HepG2 (cell line): Measurements from ENCODE around the gene MAP3K2. TPM values are rescaled to one million over a fixed set of nuclear protein-coding genes. Genes with fewer than 3 reads are reported as not detected.

Experiments
- ATAC-seq: fragments of 200-7000 bp; cut with Tn5 transposase; 3 replicates; pipeline ENCODE4 v1.9.1; 2020; ENCODE audit warnings: mild to moderate bottlenecking, moderate library complexity
- BruUV-seq: library from RNA; stranded (reverse); fragments of 400-500 nt; replicated peaks from 2 replicates; lab custom pipeline; 2021; lab: Mats Ljungman, UMichigan
- CTCF ChIA-PET: fragments of 300-600 bp; formaldehyde crosslinking; extraction: SDS; loops from one replicate; lab custom pipeline; 2021; ENCODE audit warnings: low total read pairs, inconsistent platforms, low intra/inter-chr PET ratio; lab: Yijun Ruan, JAX
- POLR2A ChIA-PET: fragments of 350-600 bp; sonication (Branson Sonifier 250); formaldehyde crosslinking; loops from one replicate; lab custom pipeline; 2020; ENCODE audit warnings: antibody characterized with exemption, inconsistent platforms; lab: Yijun Ruan, JAX
- DNase-seq: peaks from one replicate; pipeline ENCODE4 v3.0.0-alpha.2; 2015; ENCODE audit warnings: low spot score
- FAIRE-seq: peaks from 3 replicates; lab custom pipeline; 2011; peaks lifted over from hg19 to GRCh38; lab: Jason Lieb, UNC
- H2AFZ ChIP-seq: one replicate; pipeline ENCODE4 v1.6.1; 2011; ENCODE audit warnings: low read length, inconsistent platforms
- H3K27ac ChIP-seq: fragments of 300-600 bp; 3 replicates; pipeline ENCODE4 v1.8.0; 2011; ENCODE audit warnings: mixed run types, mild to moderate bottlenecking, mixed read lengths, low read length, inconsistent platforms; ENCODE audit not compliant: insufficient read depth; ENCODE audit errors: extremely low read length
- H3K27me3 ChIP-seq, 2 experiments: fragments of 200-600 bp in 1 of 2; 2 replicates in 1 of 2; 3 replicates in 1 of 2; pipeline versions ENCODE4 v1.6.0 to v1.8.0; 2011; ENCODE audit warnings: low read length in 2 of 2, mild to moderate bottlenecking in 2 of 2, moderate library complexity in 2 of 2, inconsistent platforms in 1 of 2; ENCODE audit not compliant: insufficient read depth in 2 of 2, control insufficient read depth in 1 of 2
- H3K36me3 ChIP-seq, 2 experiments: fragments of 200-600 bp in 1 of 2; replicated peaks in 1 of 2; 2 replicates in 1 of 2; 3 replicates in 1 of 2; pipeline versions ENCODE4 v1.5.1 to v1.8.0; 2011; ENCODE audit warnings: low read length in 2 of 2, inconsistent platforms in 1 of 2; ENCODE audit not compliant: insufficient read depth in 2 of 2, control insufficient read depth in 1 of 2
- H3K4me1 ChIP-seq: 2 replicates; pipeline ENCODE4 v1.5.1; 2012; ENCODE audit warnings: low read length, inconsistent platforms; ENCODE audit not compliant: insufficient read depth
- H3K4me2 ChIP-seq: 2 replicates; pipeline ENCODE4 v1.6.0; 2011; ENCODE audit warnings: low read depth, low read length, inconsistent platforms
- H3K4me3 ChIP-seq, 3 experiments: fragments of 200-600 bp in 1 of 3; sonication (generic), shearing (Covaris generic) in 1 of 3; replicated peaks in 1 of 3; 2 replicates each; pipeline ENCODE4 v1.5.1; 2011 to 2016; ENCODE audit warnings: low read length in 3 of 3, inconsistent platforms in 2 of 3, low read depth in 2 of 3, mild to moderate bottlenecking in 2 of 3, control low read depth in 1 of 3, mixed read lengths in 1 of 3; ENCODE audit not compliant: insufficient read depth in 1 of 3
- H3K79me2 ChIP-seq: one replicate; pipeline ENCODE4 v1.6.1; 2011; ENCODE audit warnings: low read length, inconsistent platforms; ENCODE audit not compliant: insufficient read depth
- H3K9ac ChIP-seq: 2 replicates; pipeline ENCODE4 v1.6.0; 2011; ENCODE audit warnings: mild to moderate bottlenecking, low read depth, low read length, inconsistent platforms; ENCODE audit not compliant: insufficient read depth
- H3K9me3 ChIP-seq: 2 replicates; pipeline ENCODE4 v1.5.1; 2012; ENCODE audit warnings: mild to moderate bottlenecking, low read length
- H4K20me1 ChIP-seq: 2 replicates; pipeline ENCODE4 v1.6.0; 2011; ENCODE audit warnings: inconsistent platforms, mild to moderate bottlenecking, low read length, moderate library complexity; ENCODE audit not compliant: insufficient read depth
- CEBPB ChIP-seq: IDR thresholded peaks from 2 replicates; pipeline ENCODE4 v1.6.1; 2011; ENCODE audit warnings: low read depth, low read length, improper control_type of control experiment, borderline replicate concordance
- CENPBD1 ChIP-seq: sonication (generic); formaldehyde crosslinking; IDR thresholded peaks from 2 replicates; pipeline ENCODE4 v1.8.0; 2022; ENCODE audit warnings: missing genetic modification reagents, low read depth, mild to moderate bottlenecking, borderline replicate concordance
- HIVEP1 ChIP-seq: sonication (generic); formaldehyde crosslinking; IDR thresholded peaks from 2 replicates; pipeline ENCODE4 v1.4.0; 2020; ENCODE audit warnings: mild to moderate bottlenecking, missing genetic modification reagents
- KDM6A ChIP-seq: IDR thresholded peaks from 2 replicates; pipeline ENCODE4 v1.6.1; 2016; ENCODE audit warnings: low read depth
- ZNF136 ChIP-seq: sonication (generic); formaldehyde crosslinking; IDR thresholded peaks from 2 replicates; pipeline ENCODE4 v1.8.1; 2022; ENCODE audit warnings: low read depth, mild to moderate bottlenecking, moderate library complexity, missing genetic modification reagents
- ZNF225 ChIP-seq: sonication (generic); formaldehyde crosslinking; IDR thresholded peaks from 2 replicates; pipeline ENCODE4 v1.4.0; 2020; ENCODE audit warnings: mild to moderate bottlenecking, missing genetic modification reagents
- ZNF317 ChIP-seq: sonication (generic); formaldehyde crosslinking; IDR thresholded peaks from 2 replicates; pipeline ENCODE4 v1.5.0; 2020; ENCODE audit warnings: mild to moderate bottlenecking, missing genetic modification reagents
- WGBS: methylation state at CpG from one replicate; pipeline ENCODE4 v1.1.6; 2017; ENCODE audit warnings: low lambda C conversion rate; 5-methylcytosine and 5-hydroxymethylcytosine counted together
- in situ Hi-C: cut with HindIII; loops from 2 replicates; pipeline ENCODE4 v1.10.0; 2017; ENCODE audit warnings: low pct_unique_long_range_greater_than_20kb; ENCODE audit not compliant: extremely low pct_ligation_motif_present
- intact Hi-C: fragments of 100-400 bp; cut with micrococcal nuclease; formaldehyde crosslinking; loops from one replicate; pipeline ENCODE4 v1.10.0; 2022; ENCODE audit not compliant: unreplicated experiment
- polyA plus RNA-seq, 8 experiments: library from polyadenylated mRNA; depleted of rRNA in 3 of 8; stranded (reverse) in 7 of 8; unstranded in 1 of 8; fragments of >200 nt; fragmentation: Illumina TruSeq in 4 of 8; extraction: Trizol in 4 of 8; gene quantifications; 2 replicates each; pipeline versions ENCODE4 v1.2.1 to v1.2.3, GENCODE V29; 2011 to 2016; ENCODE audit warnings: low read depth in 4 of 8, missing spikeins in 1 of 8, mixed read lengths in 1 of 8; ENCODE audit not compliant: insufficient read depth in 1 of 8
- total RNA-seq, 5 experiments: library from RNA; depleted of rRNA; stranded (reverse); fragments of >200 nt; fragmentation: Illumina TruSeq; extraction: Trizol; gene quantifications; 2 replicates each; pipeline ENCODE4 v1.2.3, GENCODE V29; 2016; ENCODE audit warnings: low read depth in 1 of 5

Gene MAP3K2
- total and polyA plus RNA-seq, 2 of the 13 experiments (the other 11 are each of a cell fraction or from before 2014, with no cell fraction given): 12.2 to 37.2 TPM

GRCh38 chr2:127424598-127425520 lies 37.1 kb upstream of the MAP3K2 start (continued):
- TF ChIP-seq CEBPB (no peak), ZNF225 (CRISPR knock-in tag) (0 out of 2 replicates have a peak, but pooled peaks have one; percentile 23)

- CTCF ChIA-PET: no interaction called here
- no peak overlapping the region for H3K27ac ChIP-seq
- no peak for ATAC-seq
These were observed 36.1 kb upstream of the MAP3K2 start for GRCh38 chr2:127423880-127424279.

More at GRCh38 chr2:127423880-127424279, 36.1 kb upstream of the MAP3K2 start:
- H3K79me2 ChIP-seq: peaks cover 32% of the 10 kb centered on the region
- 100% methylated on average over 1 of the region's 1 CpG for WGBS
- POLR2A ChIA-PET: interaction anchor here (1.9 to 16.2 kb wide), 5 partner anchors 6 to 35 kb away, joined by 7 to 229 read pairs (median 11); partner anchors contain the start of genes MAP3K2 and PROC
- DNase-seq (no peak), FAIRE-seq (no peak)
- H3K9ac ChIP-seq: no peak overlapping the region
- H3K36me3 ChIP-seq: peaks cover 34 to 55% of the 10 kb centered on the region in 2 experiments
- no peaks in the 10 kb centered on the region; the same call in 1 of the 2 replicates for H4K20me1 ChIP-seq
- intact Hi-C loops: no loop called here
- in situ Hi-C loops: no loop called here
- H3K27me3 ChIP-seq: no peaks in the 10 kb centered on the region
- H2AFZ ChIP-seq: no peak overlapping the region
- TF ChIP-seq ZNF136 (CRISPR knock-in tag) (no peak), ZNF317 (CRISPR knock-in tag) (no peak), CENPBD1 (CRISPR knock-in tag) (no peak), HIVEP1 (no peak), KDM6A (CRISPR knock-in tag) (no peak)
- no TSS peak for BruUV-seq
- H3K4me2 ChIP-seq: no peak overlapping the region
- no peak overlapping the region for H3K4me3 ChIP-seq
- H3K9me3 ChIP-seq: no peaks in the 10 kb centered on the region
- peaks cover 31% of the 10 kb centered on the region for H3K4me1 ChIP-seq
